ENCODE measurements around the gene KCNQ4.
A peak's percentile ranks its signal among the peaks of the same experiment; 100 is the strongest.

The KCNQ4 gene

GRCh38 chr1:40802078-40802741, 18.6 kb downstream of the KCNQ4 start:
- H3K27me3 ChIP-seq (replicated peaks; ENCODE audit: control insufficient read depth, insufficient read depth, low read length), result no peaks in the 10 kb centered on the region
- DNase-seq (ENCODE audit: extremely low read depth, insufficient read length), result peak; percentile 87
- TF ChIP-seq CTCF (IDR thresholded peaks at IDR 0.05; ENCODE audit: insufficient read depth, low read length, poor library complexity, severe bottlenecking), result no peak
- no peaks in the 10 kb centered on the region for H3K36me3 ChIP-seq (ENCODE audit: control insufficient read depth, insufficient read depth, low read length)
- peak overlapping the region; percentile 48 for H3K4me3 ChIP-seq (replicated peaks; ENCODE audit: low read depth, low read length)

- H3K27me3 ChIP-seq (replicated peaks; ENCODE audit: control insufficient read depth, insufficient read depth, low read length), result no peaks in the 10 kb centered on the region
- DNase-seq (ENCODE audit: extremely low read depth, insufficient read length), result no peak
- H3K36me3 ChIP-seq (ENCODE audit: control insufficient read depth, insufficient read depth, low read length), result no peaks in the 10 kb centered on the region
- TF ChIP-seq CTCF (IDR thresholded peaks at IDR 0.05; ENCODE audit: insufficient read depth, low read length, poor library complexity, severe bottlenecking), result no peak
- H3K4me3 ChIP-seq (replicated peaks; ENCODE audit: low read depth, low read length), result 0 out of 2 replicates have a peak overlapping the region, but pooled peaks have one; percentile 11
Measured at GRCh38 chr1:40802742-40803113, 19.1 kb downstream of the KCNQ4 start.

- H3K4me3 ChIP-seq (replicated peaks; ENCODE audit: low read depth, low read length), result no peak overlapping the region
- no peaks in the 10 kb centered on the region for H3K27me3 ChIP-seq (replicated peaks; ENCODE audit: control insufficient read depth, insufficient read depth, low read length)
- DNase-seq (ENCODE audit: extremely low read depth, insufficient read length), result no peak
- no peaks in the 10 kb centered on the region for H3K36me3 ChIP-seq (ENCODE audit: control insufficient read depth, insufficient read depth, low read length)
- TF ChIP-seq CTCF (IDR thresholded peaks at IDR 0.05; ENCODE audit: insufficient read depth, low read length, poor library complexity, severe bottlenecking), result no peak
Measured at GRCh38 chr1:40803447-40803846, 19.9 kb downstream of the KCNQ4 start.

GRCh38 chr1:40803902-40804301, 20.3 kb downstream of the KCNQ4 start:
- Histone ChIP-seq H3K27me3 (replicated peaks; ENCODE audit: control insufficient read depth, insufficient read depth, low read length) (no peaks in the 10 kb centered on the region), H3K36me3 (ENCODE audit: control insufficient read depth, insufficient read depth, low read length) (no peaks in the 10 kb centered on the region), H3K4me3 (replicated peaks; ENCODE audit: low read depth, low read length) (no peak overlapping the region)
- no peak for DNase-seq (ENCODE audit: extremely low read depth, insufficient read length)
- TF ChIP-seq CTCF (IDR thresholded peaks at IDR 0.05; ENCODE audit: insufficient read depth, low read length, poor library complexity, severe bottlenecking), result no peak

- no peak for TF ChIP-seq CTCF (IDR thresholded peaks at IDR 0.05; ENCODE audit: insufficient read depth, low read length, poor library complexity, severe bottlenecking)
- Histone ChIP-seq H3K36me3 (ENCODE audit: control insufficient read depth, insufficient read depth, low read length) (no peaks in the 10 kb centered on the region), H3K27me3 (replicated peaks; ENCODE audit: control insufficient read depth, insufficient read depth, low read length) (no peaks in the 10 kb centered on the region), H3K4me3 (replicated peaks; ENCODE audit: low read depth, low read length) (no peak overlapping the region)
- DNase-seq (ENCODE audit: extremely low read depth, insufficient read length), result no peak
Measured at GRCh38 chr1:40806240-40806639, 22.7 kb downstream of the KCNQ4 start.

All from GM06990 (cell line).